ENCODE measurements around the gene ABCA9. TPM values are rescaled to one million over a fixed set of nuclear protein-coding genes. Genes with fewer than 3 reads are reported as not detected.

ABCA9 gene
- total RNA-seq, 1 donor = 23.2 TPM

DNA sequence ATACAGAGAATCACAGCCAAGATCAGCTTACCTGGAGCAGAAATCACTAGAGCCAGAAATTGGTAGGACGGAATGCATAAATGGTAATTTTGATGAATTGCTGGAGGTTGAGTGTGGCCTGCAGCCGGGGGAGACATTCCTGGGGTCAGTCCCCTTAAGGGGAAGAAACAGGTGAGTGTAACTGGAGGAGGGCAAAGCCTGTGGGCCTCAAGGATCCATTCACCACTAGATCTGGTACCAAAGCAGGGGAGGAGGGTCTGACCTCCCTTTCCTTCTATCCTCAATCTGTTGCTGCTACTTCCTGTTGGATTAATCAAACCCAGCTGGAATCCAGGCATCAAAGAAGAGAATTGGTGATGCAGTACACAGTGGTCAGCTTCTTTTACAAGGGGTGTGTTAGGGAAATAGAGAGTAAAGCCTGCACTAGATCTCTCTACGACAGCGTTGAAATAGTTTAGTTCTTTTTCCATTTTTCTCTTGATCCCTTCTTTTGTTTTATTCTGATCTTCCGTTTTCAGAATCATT lies 8.6 kb upstream of the ABCA9 start:
- H3K9me3 ChIP-seq (ENCODE audit: low read depth, low read length) = no peaks in the 10 kb centered on the region
- H4K20me1 ChIP-seq (ENCODE audit: insufficient read depth, low read length) = no peaks in the 10 kb centered on the region
- no peak overlapping the region for H3K4me2 ChIP-seq (ENCODE audit: insufficient read depth, low read length)
- H3K79me2 ChIP-seq (ENCODE audit: insufficient read depth, low read length) = no peaks in the 10 kb centered on the region
- peak overlapping the region; percentile 27 for H2AFZ ChIP-seq (ENCODE audit: low read length)
- no peak for DNase-seq (ENCODE audit: insufficient read length, low spot score, missing footprints)
- H3K4me1 ChIP-seq (ENCODE audit: insufficient read depth, low read length) = no peaks in the 10 kb centered on the region
- TF ChIP-seq, protein P1, sequence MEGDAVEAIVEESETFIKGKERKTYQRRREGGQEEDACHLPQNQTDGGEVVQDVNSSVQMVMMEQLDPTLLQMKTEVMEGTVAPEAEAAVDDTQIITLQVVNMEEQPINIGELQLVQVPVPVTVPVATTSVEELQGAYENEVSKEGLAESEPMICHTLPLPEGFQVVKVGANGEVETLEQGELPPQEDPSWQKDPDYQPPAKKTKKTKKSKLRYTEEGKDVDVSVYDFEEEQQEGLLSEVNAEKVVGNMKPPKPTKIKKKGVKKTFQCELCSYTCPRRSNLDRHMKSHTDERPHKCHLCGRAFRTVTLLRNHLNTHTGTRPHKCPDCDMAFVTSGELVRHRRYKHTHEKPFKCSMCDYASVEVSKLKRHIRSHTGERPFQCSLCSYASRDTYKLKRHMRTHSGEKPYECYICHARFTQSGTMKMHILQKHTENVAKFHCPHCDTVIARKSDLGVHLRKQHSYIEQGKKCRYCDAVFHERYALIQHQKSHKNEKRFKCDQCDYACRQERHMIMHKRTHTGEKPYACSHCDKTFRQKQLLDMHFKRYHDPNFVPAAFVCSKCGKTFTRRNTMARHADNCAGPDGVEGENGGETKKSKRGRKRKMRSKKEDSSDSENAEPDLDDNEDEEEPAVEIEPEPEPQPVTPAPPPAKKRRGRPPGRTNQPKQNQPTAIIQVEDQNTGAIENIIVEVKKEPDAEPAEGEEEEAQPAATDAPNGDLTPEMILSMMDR (IDR thresholded peaks at IDR 0.05; ENCODE audit: extremely low read depth, low read depth, low read length) = no peak
- no peaks in the 10 kb centered on the region for H3K27me3 ChIP-seq (ENCODE audit: insufficient read depth, low read length)
- no peak overlapping the region for H3K27ac ChIP-seq (ENCODE audit: low read depth, low read length)
- H3K4me3 ChIP-seq (ENCODE audit: insufficient read depth, low read length) = no peak overlapping the region
- no peaks in the 10 kb centered on the region for H3K36me3 ChIP-seq (ENCODE audit: insufficient read depth, low read length)

DNA sequence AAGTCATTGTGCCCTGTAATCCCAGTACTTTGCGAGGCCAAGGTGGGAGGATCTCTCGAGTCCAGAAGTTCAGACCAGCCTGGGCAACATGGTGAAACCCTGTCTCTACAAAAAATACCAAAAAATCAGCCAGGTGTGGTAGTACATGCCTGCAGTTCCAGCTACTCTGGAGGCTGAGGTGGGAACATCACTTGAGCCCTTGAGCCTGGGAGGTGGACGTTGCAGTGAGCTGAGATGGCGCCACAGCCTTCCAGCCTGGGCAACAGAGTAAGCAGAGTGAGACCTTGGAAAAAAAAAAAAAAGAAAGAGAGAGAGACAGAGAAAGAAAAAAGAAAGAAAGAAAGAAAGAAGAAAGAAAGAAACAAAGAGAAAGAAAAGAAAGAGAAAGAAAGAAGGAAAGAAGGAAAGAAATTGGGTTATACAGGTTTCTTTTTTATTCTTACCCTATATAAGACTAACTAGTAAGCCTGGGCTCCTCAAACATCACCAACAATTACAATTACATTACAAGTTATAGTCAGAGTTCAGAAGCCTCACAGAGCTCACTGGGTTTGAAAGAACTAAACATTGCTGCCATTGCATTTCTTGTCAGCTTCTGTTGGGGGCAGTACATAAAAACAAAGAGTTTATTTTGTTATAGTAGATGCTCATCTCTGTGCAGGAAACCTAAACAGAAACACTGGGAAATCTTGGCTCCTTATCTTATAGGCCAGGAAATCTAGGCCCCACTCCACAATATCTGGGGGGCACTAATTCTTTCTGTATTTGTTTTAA lies 6.7 kb upstream of the ABCA9 start:
- Histone ChIP-seq H3K4me1 (ENCODE audit: insufficient read depth, low read length) (no peaks in the 10 kb centered on the region), H4K20me1 (ENCODE audit: insufficient read depth, low read length) (no peaks in the 10 kb centered on the region), H3K36me3 (ENCODE audit: insufficient read depth, low read length) (no peaks in the 10 kb centered on the region), H2AFZ (ENCODE audit: low read length) (no peak overlapping the region), H3K27ac (ENCODE audit: low read depth, low read length) (no peak overlapping the region), H3K4me2 (ENCODE audit: insufficient read depth, low read length) (no peak overlapping the region), H3K27me3 (ENCODE audit: insufficient read depth, low read length) (no peaks in the 10 kb centered on the region), H3K9me3 (ENCODE audit: low read depth, low read length) (no peaks in the 10 kb centered on the region), H3K79me2 (ENCODE audit: insufficient read depth, low read length) (no peaks in the 10 kb centered on the region), H3K4me3 (ENCODE audit: insufficient read depth, low read length) (no peak overlapping the region)
- TF ChIP-seq, protein P1 (IDR thresholded peaks at IDR 0.05; ENCODE audit: extremely low read depth, low read depth, low read length) = no peak
- no peak for DNase-seq (ENCODE audit: insufficient read length, low spot score, missing footprints)

DNA sequence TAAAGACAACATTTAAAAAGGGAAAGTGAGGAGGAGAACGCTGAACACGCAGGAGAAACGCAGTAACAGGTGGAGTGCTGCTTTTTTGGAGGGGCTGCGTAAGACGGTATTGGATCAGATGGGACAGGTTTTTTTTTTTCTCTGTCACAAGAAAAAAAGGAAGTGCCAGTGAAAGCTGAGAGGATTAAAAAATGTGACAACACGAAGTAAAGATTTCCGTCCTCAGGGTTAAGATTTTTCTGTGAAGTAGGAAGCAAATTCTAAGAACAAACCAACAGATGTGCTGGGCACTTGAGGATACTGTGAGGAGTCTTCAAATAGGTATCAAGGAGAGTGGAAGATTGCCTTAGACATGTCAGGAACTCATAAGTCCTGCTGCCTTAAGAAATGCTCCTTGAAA lies 5.8 kb upstream of the ABCA9 start:
- no peak overlapping the region for H3K4me2 ChIP-seq (ENCODE audit: insufficient read depth, low read length)
- H3K36me3 ChIP-seq (ENCODE audit: insufficient read depth, low read length) = no peaks in the 10 kb centered on the region
- no peak for DNase-seq (ENCODE audit: insufficient read length, low spot score, missing footprints)
- H3K4me1 ChIP-seq (ENCODE audit: insufficient read depth, low read length) = peaks cover 4% of the 10 kb centered on the region
- H3K4me3 ChIP-seq (ENCODE audit: insufficient read depth, low read length) = no peak overlapping the region
- H3K27me3 ChIP-seq (ENCODE audit: insufficient read depth, low read length) = no peaks in the 10 kb centered on the region
- H3K9me3 ChIP-seq (ENCODE audit: low read depth, low read length) = no peaks in the 10 kb centered on the region
- H2AFZ ChIP-seq (ENCODE audit: low read length) = no peak overlapping the region
- TF ChIP-seq, protein P1 (IDR thresholded peaks at IDR 0.05; ENCODE audit: extremely low read depth, low read depth, low read length) = no peak
- no peaks in the 10 kb centered on the region for H4K20me1 ChIP-seq (ENCODE audit: insufficient read depth, low read length)
- no peaks in the 10 kb centered on the region for H3K79me2 ChIP-seq (ENCODE audit: insufficient read depth, low read length)
- H3K27ac ChIP-seq (ENCODE audit: low read depth, low read length) = no peak overlapping the region

GRCh38 chr17:69065113-69065512 lies 4.4 kb upstream of the ABCA9 start:
- TF ChIP-seq, protein P1 (IDR thresholded peaks at IDR 0.05; ENCODE audit: extremely low read depth, low read depth, low read length) = no peak

More at GRCh38 chr17:69065113-69065512, 4.4 kb upstream of the ABCA9 start:
- Histone ChIP-seq H3K4me3 (ENCODE audit: insufficient read depth, low read length) (no peak overlapping the region), H4K20me1 (ENCODE audit: insufficient read depth, low read length) (no peaks in the 10 kb centered on the region), H3K27ac (ENCODE audit: low read depth, low read length) (no peak overlapping the region), H3K4me2 (ENCODE audit: insufficient read depth, low read length) (no peak overlapping the region), H2AFZ (ENCODE audit: low read length) (no peak overlapping the region), H3K27me3 (ENCODE audit: insufficient read depth, low read length) (no peaks in the 10 kb centered on the region), H3K79me2 (ENCODE audit: insufficient read depth, low read length) (no peaks in the 10 kb centered on the region), H3K9me3 (ENCODE audit: low read depth, low read length) (no peaks in the 10 kb centered on the region), H3K36me3 (ENCODE audit: insufficient read depth, low read length) (no peaks in the 10 kb centered on the region), H3K4me1 (ENCODE audit: insufficient read depth, low read length) (peaks cover 13% of the 10 kb centered on the region)
- DNase-seq (ENCODE audit: insufficient read length, low spot score, missing footprints) = no peak

All from osteoblast (primary cell).